Aortic smooth muscle cell (primary cell): ENCODE data around the gene KRTAP6-1. TPM values are rescaled to one million over a fixed set of nuclear protein-coding genes. Genes with fewer than 3 reads are reported as not detected.

Experiments
- total RNA-seq: library from RNA; depleted of rRNA; stranded (reverse); fragments of >200 nt; gene quantifications from 2 replicates; pipeline ENCODE4 v1.2.3, GENCODE V29; 2014

KRTAP6-1 gene, protein sequence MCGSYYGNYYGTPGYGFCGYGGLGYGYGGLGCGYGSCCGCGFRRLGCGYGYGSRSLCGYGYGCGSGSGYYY
- total RNA-seq: not detected in 2 replicates

DNA sequence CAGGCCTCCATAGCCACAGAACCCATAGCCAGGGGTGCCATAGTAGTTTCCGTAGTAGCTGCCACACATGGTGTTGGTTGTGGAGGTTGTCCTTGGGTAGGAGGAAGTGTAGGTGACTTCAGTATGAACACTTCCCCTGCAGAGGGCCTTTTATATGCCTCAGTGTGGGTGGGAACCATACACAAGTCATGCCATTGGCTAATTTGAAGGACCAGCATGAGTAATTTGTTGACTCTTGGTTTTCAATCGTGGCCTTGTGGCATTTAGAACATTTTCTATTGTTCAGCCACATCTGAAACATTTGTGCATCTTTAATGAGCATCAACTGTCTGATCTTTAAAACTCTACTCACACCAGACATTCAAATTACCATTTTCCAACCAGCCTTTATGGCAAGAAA, at the start of gene KRTAP6-1:
KRTAP6-1 (minus strand) TSS at position 95 of the 400 bp plus-strand sequence; CDS start at position 69, 26 bp downstream.

DNA sequence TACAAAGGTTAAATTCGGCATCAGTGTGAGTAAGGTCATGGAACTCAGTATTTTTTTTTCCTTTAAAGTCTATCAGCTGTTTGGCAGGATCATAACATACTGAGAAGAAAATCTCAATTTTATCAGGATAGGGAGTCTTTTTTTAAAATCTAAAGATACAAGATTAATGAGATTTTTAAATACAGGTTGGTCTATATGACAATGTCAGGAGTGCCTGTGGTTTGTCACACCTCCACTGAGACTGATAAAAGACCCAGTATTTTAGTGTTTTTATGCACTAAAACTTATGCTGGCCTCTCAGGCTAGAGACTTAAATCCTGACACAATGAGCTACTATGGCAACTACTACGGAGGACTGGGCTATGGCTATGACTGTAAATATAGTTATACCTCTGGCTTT, 28.8 kb upstream of the KRTAP6-1 start, which contains the start of gene KRTAP20-3:
KRTAP20-3 (plus strand) TSS at position 301 of the 400 bp plus-strand sequence.

DNA sequence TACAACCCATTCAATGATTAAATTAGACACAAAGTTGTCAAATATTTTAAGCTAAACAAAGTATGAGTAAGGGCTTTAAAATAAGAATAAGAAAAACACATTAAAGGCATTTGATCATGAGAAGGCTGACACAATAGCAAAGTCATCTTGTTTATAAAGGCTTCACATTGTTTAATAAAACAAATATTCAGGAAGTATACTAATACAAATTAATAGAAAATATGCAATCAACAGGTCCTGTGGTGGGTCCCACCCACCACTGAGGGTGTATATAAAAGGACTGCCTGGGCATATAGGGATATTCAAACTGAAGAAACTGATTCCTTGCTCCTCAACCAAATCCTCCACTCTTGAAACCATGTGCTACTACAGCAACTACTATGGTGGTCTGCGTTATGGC, 21.2 kb upstream of the KRTAP6-1 start, which contains the start of gene KRTAP20-2:
KRTAP20-2 (plus strand) TSS at position 301 of the 400 bp plus-strand sequence; CDS start at position 359, 58 bp downstream.

DNA sequence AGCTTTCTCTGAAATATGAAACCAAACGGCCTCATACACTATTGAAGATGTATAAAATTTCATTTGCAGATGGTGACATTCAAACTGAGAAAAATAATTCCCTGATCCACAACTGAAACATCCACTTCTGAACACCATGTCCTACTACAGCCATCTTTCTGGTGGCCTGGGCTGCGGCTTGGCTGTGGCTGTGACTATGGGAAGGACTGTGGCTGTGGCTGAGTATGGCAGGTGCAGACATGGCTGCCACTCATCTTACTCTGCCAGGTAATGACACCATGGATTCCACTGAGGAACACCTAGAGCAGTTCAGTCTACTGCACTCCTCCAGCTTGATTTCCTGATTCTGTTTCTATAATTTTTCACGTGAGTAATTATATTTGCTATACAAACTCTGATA, 6.8 kb upstream of the KRTAP6-1 start, which contains the start of gene KRTAP20-4:
KRTAP20-4 (plus strand) TSS at position 106 of the 400 bp plus-strand sequence.

DNA sequence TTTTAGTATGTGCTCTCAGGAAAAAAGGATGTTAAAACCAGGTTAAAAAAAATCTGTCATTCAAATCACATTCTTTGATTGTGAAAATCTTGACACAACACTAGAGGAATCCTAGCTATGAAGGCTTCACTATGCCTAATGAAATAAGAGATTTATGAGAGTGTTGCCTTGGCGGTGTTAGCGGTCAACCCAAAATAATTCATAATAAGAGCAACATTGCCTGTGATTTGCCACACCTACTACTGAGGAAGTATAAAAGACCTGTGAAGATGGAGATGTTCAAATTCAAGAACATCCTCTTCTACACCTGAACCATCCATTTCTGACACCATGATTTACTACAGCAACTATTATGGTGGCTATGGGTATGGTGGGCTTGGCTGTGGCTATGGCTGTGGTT, 2.4 kb upstream of the KRTAP6-1 start, which contains the start of gene KRTAP20-1:
KRTAP20-1 (plus strand) TSS at position 301 of the 400 bp plus-strand sequence; CDS start at position 331, 30 bp downstream.

DNA sequence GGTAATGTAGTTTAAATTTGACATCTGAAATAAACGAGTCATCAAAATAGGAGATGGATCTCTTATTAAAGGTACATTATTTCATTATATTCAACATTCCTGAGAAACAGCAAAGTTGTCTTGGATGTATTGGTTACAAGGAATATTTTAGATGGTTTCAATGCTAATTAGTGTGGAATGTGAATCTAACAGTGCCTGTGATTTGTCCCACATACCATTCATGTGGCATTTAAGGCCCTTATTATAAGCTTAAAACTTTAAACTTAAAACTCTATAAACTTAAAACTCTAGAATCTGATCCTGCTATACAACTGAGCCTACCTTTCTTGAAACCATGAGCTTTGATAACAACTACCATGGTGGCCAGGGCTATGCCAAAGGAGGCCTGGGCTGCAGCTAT, 12.9 kb downstream of the KRTAP6-1 start, which contains the start of gene KRTAP22-1:
KRTAP22-1 (plus strand) TSS at position 301 of the 400 bp plus-strand sequence.

DNA sequence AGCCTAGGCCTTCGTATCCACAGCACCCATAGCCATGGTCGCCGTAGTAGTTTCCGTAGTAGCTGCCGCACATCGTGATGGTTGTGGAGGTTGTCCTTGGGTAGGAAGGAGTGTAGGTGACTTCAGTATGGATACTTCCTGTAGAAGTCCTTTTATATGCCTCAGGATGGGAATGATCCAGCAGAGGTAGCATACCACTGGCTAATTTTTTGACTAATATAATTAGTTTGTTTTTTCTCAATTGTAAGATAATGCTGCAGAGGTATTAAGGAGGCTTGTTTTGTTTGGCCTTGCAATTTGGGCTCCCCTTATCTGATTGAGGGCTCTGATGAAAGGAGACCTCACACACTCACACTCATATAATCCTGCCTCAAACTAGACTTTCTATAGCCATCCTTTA, 14.9 kb downstream of the KRTAP6-1 start, which contains the start of gene KRTAP6-2:
KRTAP6-2 (minus strand) TSS at position 101 of the 400 bp plus-strand sequence; CDS start at position 73, 28 bp downstream.

DNA sequence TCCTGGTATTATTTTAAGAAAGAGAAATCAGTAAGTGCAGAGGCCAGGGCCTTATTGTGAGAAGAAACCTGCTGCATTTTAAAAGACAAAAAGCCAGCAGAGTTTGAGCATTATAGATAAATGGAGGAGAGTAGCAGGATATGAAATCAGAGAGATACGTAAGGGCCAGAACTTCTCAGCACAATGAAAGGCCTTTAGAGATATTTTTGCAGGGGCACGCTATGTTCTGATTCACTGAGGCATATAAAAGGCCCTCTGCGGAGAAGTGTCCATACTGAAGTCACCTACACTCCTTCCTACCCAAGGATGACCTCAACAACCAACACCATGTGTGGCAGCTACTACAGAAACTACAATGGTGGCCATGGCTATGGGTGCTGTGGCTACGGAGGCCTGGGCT, 21.6 kb downstream of the KRTAP6-1 start, which contains the start of gene KRTAP6-3:
KRTAP6-3 (plus strand) TSS at position 301 of the 400 bp plus-strand sequence; CDS start at position 307, 6 bp downstream.

DNA sequence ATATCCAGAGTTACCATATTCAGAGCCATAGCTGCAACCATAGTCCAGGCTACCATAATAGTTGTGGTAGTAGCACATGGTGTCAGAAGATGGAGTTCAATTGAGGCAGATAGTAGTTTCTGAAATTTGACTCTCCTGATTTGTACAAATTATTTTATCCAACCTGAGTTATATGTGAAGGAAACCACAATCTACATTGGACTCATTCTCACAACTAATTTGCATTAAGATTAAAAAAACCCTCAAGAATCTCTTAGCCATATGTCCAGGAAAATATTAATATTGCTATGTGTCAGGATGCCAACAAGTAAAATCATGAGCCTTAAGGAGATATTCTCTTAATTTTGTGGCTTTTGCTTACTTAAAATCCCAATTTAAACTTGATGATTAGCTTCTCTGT, 23.4 kb downstream of the KRTAP6-1 start, which contains the start of gene KRTAP22-2:
KRTAP22-2 (minus strand) TSS at position 101 of the 400 bp plus-strand sequence.

Other genes with a start within 250 kb of the KRTAP6-1 start
- gene KRTAP13-2, start 241.7 kb downstream of the KRTAP6-1 start, total RNA-seq: not detected in 2 replicates
- not detected in 2 replicates for gene KRTAP13-1, start 217.9 kb downstream of the KRTAP6-1 start, total RNA-seq
- gene KRTAP13-3, start 188.0 kb downstream of the KRTAP6-1 start, total RNA-seq: not detected in 2 replicates
- not detected in 2 replicates for gene KRTAP13-4, start 183.7 kb downstream of the KRTAP6-1 start, total RNA-seq
- gene KRTAP15-1, start 173.7 kb downstream of the KRTAP6-1 start, total RNA-seq: not detected in 2 replicates
- not detected in 2 replicates for gene KRTAP19-1, start 133.6 kb downstream of the KRTAP6-1 start, total RNA-seq
- not detected in 2 replicates for gene KRTAP19-2, start 126.5 kb downstream of the KRTAP6-1 start, total RNA-seq
- gene KRTAP19-3, start 121.9 kb downstream of the KRTAP6-1 start, total RNA-seq: not detected in 2 replicates
- not detected in 2 replicates for gene KRTAP19-4, start 116.8 kb downstream of the KRTAP6-1 start, total RNA-seq
- not detected in 2 replicates for gene KRTAP19-5, start 111.8 kb downstream of the KRTAP6-1 start, total RNA-seq
- gene KRTAP19-6, start 72.1 kb downstream of the KRTAP6-1 start, total RNA-seq: not detected in 2 replicates
- not detected in 2 replicates for gene KRTAP19-7, start 52.6 kb downstream of the KRTAP6-1 start, total RNA-seq
- not detected in 2 replicates for gene KRTAP22-2, start 23.5 kb downstream of the KRTAP6-1 start, total RNA-seq
- not detected in 2 replicates for gene KRTAP6-3, start 21.5 kb downstream of the KRTAP6-1 start, total RNA-seq
- gene KRTAP6-2, start 15.0 kb downstream of the KRTAP6-1 start, total RNA-seq: not detected in 2 replicates
- gene KRTAP22-1, start 12.8 kb downstream of the KRTAP6-1 start, total RNA-seq: not detected in 2 replicates
- not detected in 2 replicates for gene KRTAP20-1, start 2.5 kb upstream of the KRTAP6-1 start, total RNA-seq
- not detected in 2 replicates for gene KRTAP20-4, start 6.7 kb upstream of the KRTAP6-1 start, total RNA-seq
- not detected in 2 replicates for gene KRTAP20-2, start 21.3 kb upstream of the KRTAP6-1 start, total RNA-seq
- not detected in 2 replicates for gene KRTAP20-3, start 28.9 kb upstream of the KRTAP6-1 start, total RNA-seq
- not detected in 2 replicates for gene KRTAP21-3, start 104.8 kb upstream of the KRTAP6-1 start, total RNA-seq
- gene KRTAP21-2, start 133.3 kb upstream of the KRTAP6-1 start, total RNA-seq: not detected in 2 replicates
- gene KRTAP21-1, start 141.5 kb upstream of the KRTAP6-1 start, total RNA-seq: not detected in 2 replicates
- gene KRTAP8-1, start 199.3 kb upstream of the KRTAP6-1 start, total RNA-seq: not detected in 2 replicates
- not detected in 2 replicates for gene KRTAP7-1, start 215.8 kb upstream of the KRTAP6-1 start, total RNA-seq